GM23338 (cell line): ENCODE measurements around the gene CX3CR1. TPM values are rescaled to one million over a fixed set of nuclear protein-coding genes. Genes with fewer than 3 reads are reported as not detected.
A peak's percentile ranks its signal among the peaks of the same experiment; 100 is the strongest.

ENCODE experiments used
- ATAC-seq: fragments of 200-7000 bp; cut with Tn5 transposase; 3 replicates; pipeline ENCODE4 v1.9.1; 2020
- DNase-seq: peaks from one replicate; pipeline ENCODE4 v3.0.0-alpha.2; 2015; ENCODE audit warnings: low spot score
- H2AFZ ChIP-seq: fragments of 200-600 bp; sonication (generic); 2 replicates; pipeline ENCODE4 v1.8.0; 2016; ENCODE audit warnings: antibody characterized with exemption, mild to moderate bottlenecking, moderate library complexity
- H3F3A ChIP-seq: fragments of 200-600 bp; sonication (generic); replicated peaks from 2 replicates; pipeline ENCODE4 v1.8.0; 2017; ENCODE audit warnings: antibody characterized with exemption, mixed run types, low read depth
- H3K27ac ChIP-seq: fragments of 200-600 bp; sonication (generic); 2 replicates; pipeline ENCODE4 v1.6.1; 2016; ENCODE audit warnings: low read depth
- H3K27me3 ChIP-seq: fragments of 200-600 bp; sonication (generic); 2 replicates; pipeline ENCODE4 v1.8.0; 2016; ENCODE audit warnings: mild to moderate bottlenecking, mixed run types, moderate library complexity; ENCODE audit not compliant: insufficient read depth
- H3K36me3 ChIP-seq: fragments of 200-600 bp; sonication (generic); 2 replicates; pipeline ENCODE4 v1.8.0; 2016; ENCODE audit warnings: mild to moderate bottlenecking; ENCODE audit not compliant: insufficient read depth
- H3K4me1 ChIP-seq: fragments of 200-600 bp; sonication (generic); 2 replicates; pipeline ENCODE4 v1.8.0; 2016; ENCODE audit warnings: mild to moderate bottlenecking, moderate library complexity; ENCODE audit not compliant: insufficient read depth
- H3K4me2 ChIP-seq: fragments of 200-600 bp; sonication (generic); 2 replicates; pipeline ENCODE4 v1.7.1; 2017; ENCODE audit warnings: mixed run types
- H3K4me3 ChIP-seq: fragments of 200-600 bp; sonication (generic); 2 replicates; pipeline ENCODE4 v1.6.1; 2016; ENCODE audit warnings: mixed run types
- H3K79me2 ChIP-seq: fragments of 200-600 bp; sonication (generic); replicated peaks from 2 replicates; pipeline ENCODE4 v1.8.0; 2017; ENCODE audit warnings: mild to moderate bottlenecking; ENCODE audit not compliant: insufficient read depth
- H3K9me2 ChIP-seq: fragments of 200-600 bp; sonication (generic); 2 replicates; pipeline ENCODE4 v1.8.0; 2017; ENCODE audit not compliant: insufficient read depth
- H4K20me1 ChIP-seq: fragments of 200-600 bp; sonication (generic); replicated peaks from 2 replicates; pipeline ENCODE4 v1.8.0; 2017; ENCODE audit warnings: mild to moderate bottlenecking; ENCODE audit not compliant: insufficient read depth
- H3K27ac Mint-ChIP-seq: 2 replicates; pipeline ENCODE4 v1.8.0; 2020; ENCODE audit warnings: inconsistent platforms, mild to moderate bottlenecking, moderate library complexity, mixed read lengths
- H3K27me3 Mint-ChIP-seq: 3 replicates; pipeline ENCODE4 v1.8.0; 2022; ENCODE audit warnings: low read depth, mild to moderate bottlenecking, moderate library complexity, mixed read lengths, inconsistent platforms; ENCODE audit not compliant: insufficient read depth, poor library complexity
- H3K36me3 Mint-ChIP-seq: 3 replicates; pipeline ENCODE4 v1.8.0; 2021; ENCODE audit warnings: low read depth, mild to moderate bottlenecking, inconsistent platforms, moderate library complexity, mixed read lengths
- H3K4me1 Mint-ChIP-seq: 3 replicates; pipeline ENCODE4 v1.8.0; 2020; ENCODE audit warnings: mild to moderate bottlenecking, inconsistent platforms, mixed read lengths
- H3K4me3 Mint-ChIP-seq: 3 replicates; pipeline ENCODE4 v1.8.0; 2021; ENCODE audit warnings: moderate library complexity, mild to moderate bottlenecking, inconsistent platforms, mixed read lengths
- H3K9me3 Mint-ChIP-seq: 3 replicates; pipeline ENCODE4 v1.8.0; 2020; ENCODE audit warnings: moderate library complexity, mild to moderate bottlenecking, inconsistent platforms, mixed read lengths
- ETS1 ChIP-seq: IDR thresholded peaks from 2 replicates; pipeline ENCODE4 v1.6.1; 2016; ENCODE audit warnings: antibody characterized with exemption
- EZH2 ChIP-seq: fragments of 200-600 bp; sonication (generic); IDR thresholded peaks from one replicate; pipeline ENCODE4 v1.8.0; 2017; ENCODE audit warnings: antibody characterized with exemption, mild to moderate bottlenecking, low read depth; ENCODE audit not compliant: unreplicated experiment
- EZH2phosphoT487 ChIP-seq: fragments of 200-600 bp; sonication (generic); IDR thresholded peaks from one replicate; pipeline ENCODE4 v1.8.1; 2018; ENCODE audit warnings: antibody characterized with exemption; ENCODE audit not compliant: unreplicated experiment
- JUNB ChIP-seq: IDR thresholded peaks from one replicate; pipeline ENCODE4 v1.6.1; 2016; ENCODE audit warnings: antibody characterized with exemption; ENCODE audit not compliant: unreplicated experiment
- POLR2AphosphoS5 ChIP-seq: IDR thresholded peaks from 2 replicates; pipeline ENCODE4 v1.6.1; 2016; ENCODE audit warnings: antibody characterized with exemption, low read depth
- STAT1 ChIP-seq: IDR thresholded peaks from one replicate; pipeline ENCODE4 v1.6.1; 2016; ENCODE audit warnings: antibody characterized with exemption; ENCODE audit not compliant: unreplicated experiment
- ZNF114 ChIP-seq: fragments of 250-450 bp; sonication (Bioruptor Pico); IDR thresholded peaks from 2 replicates; pipeline ENCODE4 v1.5.0; 2020; ENCODE audit warnings: mild to moderate bottlenecking, moderate library complexity
- polyA plus RNA-seq: library from polyadenylated mRNA; unstranded; fragments of >200 nt; fragmentation: Nextera tagmentation; extraction: Ambion mirVana; gene quantifications from 2 replicates; pipeline ENCODE4 v1.2.1, GENCODE V29; 2016
- total RNA-seq: library from RNA; depleted of rRNA; stranded (reverse); fragments of >200 nt; shearing (Covaris generic); gene quantifications from 2 replicates; pipeline ENCODE4 v1.2.3, GENCODE V29; 2014
- TF ChIP-seq, protein P1 (sequence below): fragments of 250-450 bp; sonication (Bioruptor Pico); IDR thresholded peaks from 2 replicates; pipeline ENCODE4 v1.5.0; 2020; ENCODE audit warnings: mild to moderate bottlenecking, moderate library complexity
- TF ChIP-seq, protein P2 (sequence below), 2 experiments: fragments of 200-600 bp in 1 of 2; sonication (generic) in 1 of 2; conservative IDR thresholded peaks; 2 replicates each; pipeline versions ENCODE4 v1.5.1 to v1.6.1; 2016 to 2017; ENCODE audit warnings: antibody characterized with exemption in 2 of 2, low read depth in 2 of 2, mild to moderate bottlenecking in 2 of 2, moderate library complexity in 1 of 2

Gene CX3CR1
- total and polyA plus RNA-seq, 2 experiments from 2014 or later: 0.24 to 0.42 TPM

DNA sequence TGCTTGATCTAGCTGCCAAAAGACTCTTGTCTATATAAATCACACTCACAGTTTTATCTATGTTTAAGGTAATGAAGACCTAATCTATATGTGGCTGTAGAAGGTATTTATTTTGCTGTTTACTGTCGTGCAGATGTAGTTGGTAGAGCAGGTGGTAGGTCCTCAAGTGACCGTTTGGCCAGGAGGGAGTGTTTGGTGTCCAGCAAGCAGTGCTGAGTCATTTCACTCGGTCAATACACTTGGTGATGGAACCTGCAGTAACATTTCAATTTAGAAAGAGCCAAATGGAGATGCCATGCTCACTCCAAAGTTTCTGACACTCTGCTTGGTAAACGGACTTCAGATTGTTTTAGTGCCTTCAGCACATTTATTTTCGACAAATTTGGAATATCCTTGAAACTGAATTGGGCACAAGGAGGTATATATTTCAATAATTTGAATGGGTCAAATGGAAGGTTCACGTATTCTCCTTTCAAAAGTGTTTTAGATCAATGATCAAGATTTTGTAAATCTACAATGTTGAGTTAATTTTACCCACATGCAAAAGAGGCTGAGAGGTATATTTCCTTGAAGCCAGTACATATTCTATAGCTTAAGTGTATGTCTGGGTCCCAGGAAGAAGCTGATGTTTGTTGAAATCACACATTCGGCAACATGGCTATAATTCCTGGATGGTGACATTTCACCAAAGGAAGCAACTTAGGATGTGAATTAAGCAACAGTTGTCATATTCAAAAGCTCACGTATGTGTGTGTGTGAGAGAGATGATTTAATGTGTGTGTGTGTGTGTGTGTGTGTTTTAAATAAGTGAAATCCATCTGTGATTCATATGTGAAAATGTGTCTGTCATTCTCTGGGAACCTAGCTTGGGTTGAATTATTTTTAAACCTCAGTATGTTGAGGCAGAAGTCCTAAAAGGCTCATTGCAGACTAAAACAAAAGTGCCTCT lies 7.7 kb upstream of the CX3CR1 start (continued):
- TF ChIP-seq ETS1: no peak
- TF ChIP-seq STAT1: no peak
- TF ChIP-seq ZNF114 (CRISPR knock-in tag): no peak
- no peak for TF ChIP-seq EZH2phosphoT487
- no peak for TF ChIP-seq JUNB
- TF ChIP-seq, protein P1, sequence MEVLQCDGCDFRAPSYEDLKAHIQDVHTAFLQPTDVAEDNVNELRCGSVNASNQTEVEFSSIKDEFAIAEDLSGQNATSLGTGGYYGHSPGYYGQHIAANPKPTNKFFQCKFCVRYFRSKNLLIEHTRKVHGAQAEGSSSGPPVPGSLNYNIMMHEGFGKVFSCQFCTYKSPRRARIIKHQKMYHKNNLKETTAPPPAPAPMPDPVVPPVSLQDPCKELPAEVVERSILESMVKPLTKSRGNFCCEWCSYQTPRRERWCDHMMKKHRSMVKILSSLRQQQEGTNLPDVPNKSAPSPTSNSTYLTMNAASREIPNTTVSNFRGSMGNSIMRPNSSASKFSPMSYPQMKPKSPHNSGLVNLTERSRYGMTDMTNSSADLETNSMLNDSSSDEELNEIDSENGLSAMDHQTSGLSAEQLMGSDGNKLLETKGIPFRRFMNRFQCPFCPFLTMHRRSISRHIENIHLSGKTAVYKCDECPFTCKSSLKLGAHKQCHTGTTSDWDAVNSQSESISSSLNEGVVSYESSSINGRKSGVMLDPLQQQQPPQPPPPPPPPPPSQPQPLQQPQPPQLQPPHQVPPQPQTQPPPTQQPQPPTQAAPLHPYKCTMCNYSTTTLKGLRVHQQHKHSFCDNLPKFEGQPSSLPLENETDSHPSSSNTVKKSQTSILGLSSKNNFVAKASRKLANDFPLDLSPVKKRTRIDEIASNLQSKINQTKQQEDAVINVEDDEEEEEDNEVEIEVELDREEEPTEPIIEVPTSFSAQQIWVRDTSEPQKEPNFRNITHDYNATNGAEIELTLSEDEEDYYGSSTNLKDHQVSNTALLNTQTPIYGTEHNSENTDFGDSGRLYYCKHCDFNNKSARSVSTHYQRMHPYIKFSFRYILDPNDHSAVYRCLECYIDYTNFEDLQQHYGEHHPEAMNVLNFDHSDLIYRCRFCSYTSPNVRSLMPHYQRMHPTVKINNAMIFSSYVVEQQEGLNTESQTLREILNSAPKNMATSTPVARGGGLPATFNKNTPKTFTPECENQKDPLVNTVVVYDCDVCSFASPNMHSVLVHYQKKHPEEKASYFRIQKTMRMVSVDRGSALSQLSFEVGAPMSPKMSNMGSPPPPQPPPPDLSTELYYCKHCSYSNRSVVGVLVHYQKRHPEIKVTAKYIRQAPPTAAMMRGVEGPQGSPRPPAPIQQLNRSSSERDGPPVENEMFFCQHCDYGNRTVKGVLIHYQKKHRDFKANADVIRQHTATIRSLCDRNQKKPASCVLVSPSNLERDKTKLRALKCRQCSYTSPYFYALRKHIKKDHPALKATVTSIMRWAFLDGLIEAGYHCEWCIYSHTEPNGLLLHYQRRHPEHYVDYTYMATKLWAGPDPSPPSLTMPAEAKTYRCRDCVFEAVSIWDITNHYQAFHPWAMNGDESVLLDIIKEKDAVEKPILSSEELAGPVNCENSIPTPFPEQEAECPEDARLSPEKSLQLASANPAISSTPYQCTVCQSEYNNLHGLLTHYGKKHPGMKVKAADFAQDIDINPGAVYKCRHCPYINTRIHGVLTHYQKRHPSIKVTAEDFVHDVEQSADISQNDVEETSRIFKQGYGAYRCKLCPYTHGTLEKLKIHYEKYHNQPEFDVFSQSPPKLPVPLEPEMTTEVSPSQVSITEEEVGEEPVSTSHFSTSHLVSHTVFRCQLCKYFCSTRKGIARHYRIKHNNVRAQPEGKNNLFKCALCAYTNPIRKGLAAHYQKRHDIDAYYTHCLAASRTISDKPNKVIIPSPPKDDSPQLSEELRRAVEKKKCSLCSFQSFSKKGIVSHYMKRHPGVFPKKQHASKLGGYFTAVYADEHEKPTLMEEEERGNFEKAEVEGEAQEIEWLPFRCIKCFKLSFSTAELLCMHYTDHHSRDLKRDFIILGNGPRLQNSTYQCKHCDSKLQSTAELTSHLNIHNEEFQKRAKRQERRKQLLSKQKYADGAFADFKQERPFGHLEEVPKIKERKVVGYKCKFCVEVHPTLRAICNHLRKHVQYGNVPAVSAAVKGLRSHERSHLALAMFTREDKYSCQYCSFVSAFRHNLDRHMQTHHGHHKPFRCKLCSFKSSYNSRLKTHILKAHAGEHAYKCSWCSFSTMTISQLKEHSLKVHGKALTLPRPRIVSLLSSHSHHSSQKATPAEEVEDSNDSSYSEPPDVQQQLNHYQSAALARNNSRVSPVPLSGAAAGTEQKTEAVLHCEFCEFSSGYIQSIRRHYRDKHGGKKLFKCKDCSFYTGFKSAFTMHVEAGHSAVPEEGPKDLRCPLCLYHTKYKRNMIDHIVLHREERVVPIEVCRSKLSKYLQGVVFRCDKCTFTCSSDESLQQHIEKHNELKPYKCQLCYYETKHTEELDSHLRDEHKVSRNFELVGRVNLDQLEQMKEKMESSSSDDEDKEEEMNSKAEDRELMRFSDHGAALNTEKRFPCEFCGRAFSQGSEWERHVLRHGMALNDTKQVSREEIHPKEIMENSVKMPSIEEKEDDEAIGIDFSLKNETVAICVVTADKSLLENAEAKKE (CRISPR knock-in tag): no peak

GRCh38 chr3:39286771-39287170 lies 6.9 kb upstream of the CX3CR1 start:
- H3K4me3 Mint-ChIP-seq: no peak overlapping the region
- H3K27ac Mint-ChIP-seq: no peak overlapping the region
- Histone ChIP-seq H3K79me2 (no peaks in the 10 kb centered on the region), H3K4me3 (no peak overlapping the region), H3F3A (no peaks in the 10 kb centered on the region), H2AFZ (peak overlapping the region; percentile 18; the same call in 1 of the 2 replicates), H3K36me3 (no peaks in the 10 kb centered on the region), H3K4me1 (no peaks in the 10 kb centered on the region), H3K9me2 (no peaks in the 10 kb centered on the region), H3K27me3 (no peaks in the 10 kb centered on the region), H3K27ac (no peak overlapping the region), H3K4me2 (no peak overlapping the region), H4K20me1 (no peaks in the 10 kb centered on the region)
- peaks cover 6% of the 10 kb centered on the region for H3K4me1 Mint-ChIP-seq
- H3K36me3 Mint-ChIP-seq: no peaks in the 10 kb centered on the region
- H3K27me3 Mint-ChIP-seq: peaks cover 5% of the 10 kb centered on the region
- ATAC-seq: no peak
- TF ChIP-seq, protein P2, sequence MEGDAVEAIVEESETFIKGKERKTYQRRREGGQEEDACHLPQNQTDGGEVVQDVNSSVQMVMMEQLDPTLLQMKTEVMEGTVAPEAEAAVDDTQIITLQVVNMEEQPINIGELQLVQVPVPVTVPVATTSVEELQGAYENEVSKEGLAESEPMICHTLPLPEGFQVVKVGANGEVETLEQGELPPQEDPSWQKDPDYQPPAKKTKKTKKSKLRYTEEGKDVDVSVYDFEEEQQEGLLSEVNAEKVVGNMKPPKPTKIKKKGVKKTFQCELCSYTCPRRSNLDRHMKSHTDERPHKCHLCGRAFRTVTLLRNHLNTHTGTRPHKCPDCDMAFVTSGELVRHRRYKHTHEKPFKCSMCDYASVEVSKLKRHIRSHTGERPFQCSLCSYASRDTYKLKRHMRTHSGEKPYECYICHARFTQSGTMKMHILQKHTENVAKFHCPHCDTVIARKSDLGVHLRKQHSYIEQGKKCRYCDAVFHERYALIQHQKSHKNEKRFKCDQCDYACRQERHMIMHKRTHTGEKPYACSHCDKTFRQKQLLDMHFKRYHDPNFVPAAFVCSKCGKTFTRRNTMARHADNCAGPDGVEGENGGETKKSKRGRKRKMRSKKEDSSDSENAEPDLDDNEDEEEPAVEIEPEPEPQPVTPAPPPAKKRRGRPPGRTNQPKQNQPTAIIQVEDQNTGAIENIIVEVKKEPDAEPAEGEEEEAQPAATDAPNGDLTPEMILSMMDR (conservative IDR thresholded peaks at IDR 0.05; ENCODE audit: low read depth in 2 of 2): no peak
- TF ChIP-seq ZNF114 (CRISPR knock-in tag) (no peak), EZH2 (no peak), POLR2AphosphoS5 (no peak)
- no peak for DNase-seq
- H3K9me3 Mint-ChIP-seq: no peaks in the 10 kb centered on the region
